Measurements from ENCODE around the gene GTPBP2. TPM values are rescaled to one million over a fixed set of nuclear protein-coding genes. Genes with fewer than 3 reads are reported as not detected.
A peak's percentile ranks its signal among the peaks of the same experiment; 100 is the strongest.

Gene GTPBP2
- total and polyA plus RNA-seq, 2 of the 13 experiments (the other 11 are each of a cell fraction or from before 2014, with no cell fraction given) = 26.9 to 88.2 TPM

- TF ChIP-seq JDP2 (CRISPR knock-in tag; IDR thresholded peaks at IDR 0.05; ENCODE audit: borderline replicate concordance) (no peak), ZNF768 (CRISPR knock-in tag; IDR thresholded peaks at IDR 0.05) (peak; percentile 67; the same call in 1 of the 2 replicates), PBX2 (CRISPR knock-in tag; IDR thresholded peaks at IDR 0.05) (no peak), ZNF615 (CRISPR knock-in tag; IDR thresholded peaks at IDR 0.05; ENCODE audit: borderline replicate concordance) (no peak), DPF2 (CRISPR knock-in tag; IDR thresholded peaks at IDR 0.05; ENCODE audit: borderline replicate concordance, low read depth) (no peak; the same call in 1 of the 2 replicates), FLYWCH1 (CRISPR knock-in tag; IDR thresholded peaks at IDR 0.05) (no peak), ZNF451 (CRISPR knock-in tag; IDR thresholded peaks at IDR 0.05) (no peak; the same call in 1 of the 2 replicates), HDAC1 (CRISPR knock-in tag; IDR thresholded peaks at IDR 0.05) (peak; percentile 80; the same call in 1 of the 2 replicates), ZNF296 (CRISPR knock-in tag; conservative IDR thresholded peaks at IDR 0.05) (no peak), ZNF790 (CRISPR knock-in tag; IDR thresholded peaks at IDR 0.05; ENCODE audit: borderline replicate concordance) (no peak), FOXC1 (CRISPR knock-in tag; IDR thresholded peaks at IDR 0.05; ENCODE audit: borderline replicate concordance) (peak; percentile 81; the same call in 1 of the 2 replicates), ZFP91 (CRISPR knock-in tag; IDR thresholded peaks at IDR 0.05; ENCODE audit: borderline replicate concordance) (peak; percentile 70), ARID2 (CRISPR knock-in tag; IDR thresholded peaks at IDR 0.05; ENCODE audit: borderline replicate concordance) (no peak; the same call in 1 of the 2 replicates), ZNF678 (CRISPR knock-in tag; IDR thresholded peaks at IDR 0.05) (no peak)
- TF ChIP-seq, protein P1, sequence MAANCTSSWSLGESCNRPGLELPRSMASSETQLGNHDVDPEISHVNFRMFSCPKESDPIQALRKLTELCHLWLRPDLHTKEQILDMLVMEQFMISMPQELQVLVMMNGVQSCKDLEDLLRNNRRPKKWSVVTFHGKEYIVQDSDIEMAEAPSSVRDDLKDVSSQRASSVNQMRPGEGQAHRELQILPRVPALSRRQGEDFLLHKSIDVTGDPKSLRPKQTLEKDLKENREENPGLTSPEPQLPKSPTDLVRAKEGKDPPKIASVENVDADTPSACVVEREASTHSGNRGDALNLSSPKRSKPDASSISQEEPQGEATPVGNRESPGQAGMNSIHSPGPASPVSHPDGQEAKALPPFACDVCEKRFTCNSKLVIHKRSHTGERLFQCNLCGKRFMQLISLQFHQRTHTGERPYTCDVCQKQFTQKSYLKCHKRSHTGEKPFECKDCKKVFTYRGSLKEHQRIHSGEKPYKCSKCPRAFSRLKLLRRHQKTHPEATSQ (CRISPR knock-in tag; IDR thresholded peaks at IDR 0.05; ENCODE audit: borderline replicate concordance) = peak; percentile 76; the same call in 1 of the 2 replicates
- TF ChIP-seq, protein P2, sequence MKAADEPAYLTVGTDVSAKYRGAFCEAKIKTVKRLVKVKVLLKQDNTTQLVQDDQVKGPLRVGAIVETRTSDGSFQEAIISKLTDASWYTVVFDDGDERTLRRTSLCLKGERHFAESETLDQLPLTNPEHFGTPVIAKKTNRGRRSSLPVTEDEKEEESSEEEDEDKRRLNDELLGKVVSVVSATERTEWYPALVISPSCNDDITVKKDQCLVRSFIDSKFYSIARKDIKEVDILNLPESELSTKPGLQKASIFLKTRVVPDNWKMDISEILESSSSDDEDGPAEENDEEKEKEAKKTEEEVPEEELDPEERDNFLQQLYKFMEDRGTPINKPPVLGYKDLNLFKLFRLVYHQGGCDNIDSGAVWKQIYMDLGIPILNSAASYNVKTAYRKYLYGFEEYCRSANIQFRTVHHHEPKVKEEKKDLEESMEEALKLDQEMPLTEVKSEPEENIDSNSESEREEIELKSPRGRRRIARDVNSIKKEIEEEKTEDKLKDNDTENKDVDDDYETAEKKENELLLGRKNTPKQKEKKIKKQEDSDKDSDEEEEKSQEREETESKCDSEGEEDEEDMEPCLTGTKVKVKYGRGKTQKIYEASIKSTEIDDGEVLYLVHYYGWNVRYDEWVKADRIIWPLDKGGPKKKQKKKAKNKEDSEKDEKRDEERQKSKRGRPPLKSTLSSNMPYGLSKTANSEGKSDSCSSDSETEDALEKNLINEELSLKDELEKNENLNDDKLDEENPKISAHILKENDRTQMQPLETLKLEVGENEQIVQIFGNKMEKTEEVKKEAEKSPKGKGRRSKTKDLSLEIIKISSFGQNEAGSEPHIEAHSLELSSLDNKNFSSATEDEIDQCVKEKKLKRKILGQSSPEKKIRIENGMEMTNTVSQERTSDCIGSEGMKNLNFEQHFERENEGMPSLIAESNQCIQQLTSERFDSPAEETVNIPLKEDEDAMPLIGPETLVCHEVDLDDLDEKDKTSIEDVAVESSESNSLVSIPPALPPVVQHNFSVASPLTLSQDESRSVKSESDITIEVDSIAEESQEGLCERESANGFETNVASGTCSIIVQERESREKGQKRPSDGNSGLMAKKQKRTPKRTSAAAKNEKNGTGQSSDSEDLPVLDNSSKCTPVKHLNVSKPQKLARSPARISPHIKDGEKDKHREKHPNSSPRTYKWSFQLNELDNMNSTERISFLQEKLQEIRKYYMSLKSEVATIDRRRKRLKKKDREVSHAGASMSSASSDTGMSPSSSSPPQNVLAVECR (CRISPR knock-in tag; IDR thresholded peaks at IDR 0.05; ENCODE audit: borderline replicate concordance) = peak; percentile 72
- TF ChIP-seq, protein P3, sequence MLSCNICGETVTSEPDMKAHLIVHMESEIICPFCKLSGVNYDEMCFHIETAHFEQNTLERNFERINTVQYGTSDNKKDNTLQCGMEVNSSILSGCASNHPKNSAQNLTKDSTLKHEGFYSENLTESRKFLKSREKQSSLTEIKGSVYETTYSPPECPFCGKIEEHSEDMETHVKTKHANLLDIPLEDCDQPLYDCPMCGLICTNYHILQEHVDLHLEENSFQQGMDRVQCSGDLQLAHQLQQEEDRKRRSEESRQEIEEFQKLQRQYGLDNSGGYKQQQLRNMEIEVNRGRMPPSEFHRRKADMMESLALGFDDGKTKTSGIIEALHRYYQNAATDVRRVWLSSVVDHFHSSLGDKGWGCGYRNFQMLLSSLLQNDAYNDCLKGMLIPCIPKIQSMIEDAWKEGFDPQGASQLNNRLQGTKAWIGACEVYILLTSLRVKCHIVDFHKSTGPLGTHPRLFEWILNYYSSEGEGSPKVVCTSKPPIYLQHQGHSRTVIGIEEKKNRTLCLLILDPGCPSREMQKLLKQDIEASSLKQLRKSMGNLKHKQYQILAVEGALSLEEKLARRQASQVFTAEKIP (CRISPR knock-in tag; IDR thresholded peaks at IDR 0.05; ENCODE audit: borderline replicate concordance) = no peak
Measured at GRCh38 chr6:43668151-43669028, 39.3 kb upstream of the GTPBP2 start (continued).
